NCI-H524 (cell line): ENCODE measurements around the gene SAMD13.

Experiments used
- DNase-seq, 2 experiments: peaks; one replicate each; lab custom pipeline; 2025; lab: John Stamatoyannopoulos, UW

Gene SAMD13

GRCh38 chr1:84345220-84345619 lies 43.7 kb downstream of the SAMD13 start:
- DNase-seq = no peak

- no peak for DNase-seq
Observed at GRCh38 chr1:84347271-84347931, 45.9 kb downstream of the SAMD13 start.

- no peak for DNase-seq
Observed at GRCh38 chr1:84347932-84348555, 46.5 kb downstream of the SAMD13 start.

GRCh38 chr1:84348759-84349158 lies 47.3 kb downstream of the SAMD13 start:
- no peak for DNase-seq

GRCh38 chr1:84350104-84350503 lies 48.6 kb downstream of the SAMD13 start:
- no peak for DNase-seq

GRCh38 chr1:84350550-84350949 lies 49.0 kb downstream of the SAMD13 start:
- DNase-seq = no peak

GRCh38 chr1:84352298-84353106 lies 51.0 kb downstream of the SAMD13 start:
- DNase-seq = no peak

GRCh38 chr1:84353695-84354094 lies 52.2 kb downstream of the SAMD13 start:
- no peak for DNase-seq

- DNase-seq = no peak
Observed at GRCh38 chr1:84355556-84355955, 54.0 kb downstream of the SAMD13 start.

GRCh38 chr1:84356881-84357280 lies 55.4 kb downstream of the SAMD13 start:
- no peak for DNase-seq

- no peak for DNase-seq
Observed at GRCh38 chr1:84358695-84359094, 57.2 kb downstream of the SAMD13 start.

GRCh38 chr1:84360316-84360715 lies 58.8 kb downstream of the SAMD13 start:
- DNase-seq = no peak

- no peak for DNase-seq
Observed at GRCh38 chr1:84361796-84362195, 60.3 kb downstream of the SAMD13 start.

GRCh38 chr1:84363019-84363418 lies 61.5 kb downstream of the SAMD13 start:
- DNase-seq = no peak

- no peak for DNase-seq
Observed at GRCh38 chr1:84363622-84364021, 62.1 kb downstream of the SAMD13 start.

- DNase-seq = no peak
Observed at GRCh38 chr1:84365225-84366221, 64.0 kb downstream of the SAMD13 start.

GRCh38 chr1:84366786-84367185 lies 65.3 kb downstream of the SAMD13 start:
- DNase-seq = no peak

- no peak for DNase-seq
Observed at GRCh38 chr1:84367219-84367618, 65.7 kb downstream of the SAMD13 start.

- no peak for DNase-seq
Observed at GRCh38 chr1:84368441-84368840, 66.9 kb downstream of the SAMD13 start.

GRCh38 chr1:84370266-84370665 lies 68.8 kb downstream of the SAMD13 start:
- no peak for DNase-seq

- DNase-seq = peak in 1 of 2 experiments; percentile 53
Observed at GRCh38 chr1:84370831-84371394, 69.4 kb downstream of the SAMD13 start.
